ENCODE measurements around the gene CAMKV.

DNA sequence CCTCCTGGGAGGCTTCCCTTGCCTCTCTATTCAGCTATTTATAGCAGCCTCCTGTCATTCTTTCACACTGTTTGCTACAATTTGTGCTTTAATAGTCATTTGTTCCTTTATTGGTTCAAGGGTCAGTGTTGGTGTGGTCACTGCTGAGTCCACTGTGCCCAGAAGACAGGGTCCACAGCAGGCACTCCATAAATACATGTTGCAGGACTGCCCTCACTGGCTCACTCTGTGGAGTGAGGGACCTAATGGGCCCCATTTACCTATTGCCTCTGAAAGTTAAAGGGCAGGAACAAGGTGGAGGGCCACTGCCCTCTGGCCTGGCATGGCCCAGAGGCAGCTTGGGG is 17.2 kb upstream of the CAMKV start:
- TF ChIP-seq, protein P1, sequence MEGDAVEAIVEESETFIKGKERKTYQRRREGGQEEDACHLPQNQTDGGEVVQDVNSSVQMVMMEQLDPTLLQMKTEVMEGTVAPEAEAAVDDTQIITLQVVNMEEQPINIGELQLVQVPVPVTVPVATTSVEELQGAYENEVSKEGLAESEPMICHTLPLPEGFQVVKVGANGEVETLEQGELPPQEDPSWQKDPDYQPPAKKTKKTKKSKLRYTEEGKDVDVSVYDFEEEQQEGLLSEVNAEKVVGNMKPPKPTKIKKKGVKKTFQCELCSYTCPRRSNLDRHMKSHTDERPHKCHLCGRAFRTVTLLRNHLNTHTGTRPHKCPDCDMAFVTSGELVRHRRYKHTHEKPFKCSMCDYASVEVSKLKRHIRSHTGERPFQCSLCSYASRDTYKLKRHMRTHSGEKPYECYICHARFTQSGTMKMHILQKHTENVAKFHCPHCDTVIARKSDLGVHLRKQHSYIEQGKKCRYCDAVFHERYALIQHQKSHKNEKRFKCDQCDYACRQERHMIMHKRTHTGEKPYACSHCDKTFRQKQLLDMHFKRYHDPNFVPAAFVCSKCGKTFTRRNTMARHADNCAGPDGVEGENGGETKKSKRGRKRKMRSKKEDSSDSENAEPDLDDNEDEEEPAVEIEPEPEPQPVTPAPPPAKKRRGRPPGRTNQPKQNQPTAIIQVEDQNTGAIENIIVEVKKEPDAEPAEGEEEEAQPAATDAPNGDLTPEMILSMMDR (IDR thresholded peaks at IDR 0.05; ENCODE audit: insufficient read depth, low read length): no peak
- TF ChIP-seq POLR2AphosphoS5 (IDR thresholded peaks at IDR 0.05; ENCODE audit: low read depth): no peak
- no peak for TF ChIP-seq GABPA (IDR thresholded peaks at IDR 0.05; ENCODE audit: low read depth)
- TF ChIP-seq, protein P2, sequence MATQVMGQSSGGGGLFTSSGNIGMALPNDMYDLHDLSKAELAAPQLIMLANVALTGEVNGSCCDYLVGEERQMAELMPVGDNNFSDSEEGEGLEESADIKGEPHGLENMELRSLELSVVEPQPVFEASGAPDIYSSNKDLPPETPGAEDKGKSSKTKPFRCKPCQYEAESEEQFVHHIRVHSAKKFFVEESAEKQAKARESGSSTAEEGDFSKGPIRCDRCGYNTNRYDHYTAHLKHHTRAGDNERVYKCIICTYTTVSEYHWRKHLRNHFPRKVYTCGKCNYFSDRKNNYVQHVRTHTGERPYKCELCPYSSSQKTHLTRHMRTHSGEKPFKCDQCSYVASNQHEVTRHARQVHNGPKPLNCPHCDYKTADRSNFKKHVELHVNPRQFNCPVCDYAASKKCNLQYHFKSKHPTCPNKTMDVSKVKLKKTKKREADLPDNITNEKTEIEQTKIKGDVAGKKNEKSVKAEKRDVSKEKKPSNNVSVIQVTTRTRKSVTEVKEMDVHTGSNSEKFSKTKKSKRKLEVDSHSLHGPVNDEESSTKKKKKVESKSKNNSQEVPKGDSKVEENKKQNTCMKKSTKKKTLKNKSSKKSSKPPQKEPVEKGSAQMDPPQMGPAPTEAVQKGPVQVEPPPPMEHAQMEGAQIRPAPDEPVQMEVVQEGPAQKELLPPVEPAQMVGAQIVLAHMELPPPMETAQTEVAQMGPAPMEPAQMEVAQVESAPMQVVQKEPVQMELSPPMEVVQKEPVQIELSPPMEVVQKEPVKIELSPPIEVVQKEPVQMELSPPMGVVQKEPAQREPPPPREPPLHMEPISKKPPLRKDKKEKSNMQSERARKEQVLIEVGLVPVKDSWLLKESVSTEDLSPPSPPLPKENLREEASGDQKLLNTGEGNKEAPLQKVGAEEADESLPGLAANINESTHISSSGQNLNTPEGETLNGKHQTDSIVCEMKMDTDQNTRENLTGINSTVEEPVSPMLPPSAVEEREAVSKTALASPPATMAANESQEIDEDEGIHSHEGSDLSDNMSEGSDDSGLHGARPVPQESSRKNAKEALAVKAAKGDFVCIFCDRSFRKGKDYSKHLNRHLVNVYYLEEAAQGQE (IDR thresholded peaks at IDR 0.05; ENCODE audit: insufficient replicate concordance, low read depth): no peak
